ENCODE results near the gene CCDC88C. TPM values are rescaled to one million over a fixed set of nuclear protein-coding genes. Genes with fewer than 3 reads are reported as not detected.

CCDC88C gene
- total RNA-seq, 1 donor, result under 0.01 TPM

DNA sequence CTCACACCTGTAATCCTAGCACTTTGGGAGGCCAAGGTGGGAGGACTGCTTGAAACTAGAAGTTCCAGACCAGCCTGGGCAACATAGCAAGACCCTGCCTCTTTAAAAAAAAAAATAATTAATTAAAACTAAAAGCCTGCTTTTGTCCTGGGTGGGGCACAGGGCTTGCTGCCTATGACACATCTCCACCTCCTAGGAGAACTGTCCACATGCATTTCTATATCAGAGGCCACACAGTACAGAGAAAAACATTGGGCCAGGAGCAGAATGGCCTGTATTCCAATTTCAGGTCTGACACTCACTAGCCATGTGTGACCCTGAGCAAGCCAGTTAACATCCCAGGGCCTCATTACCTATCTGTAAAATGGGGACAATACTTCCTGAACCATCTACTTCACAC, 31.9 kb downstream of the CCDC88C start:
- TF ChIP-seq, protein P1, sequence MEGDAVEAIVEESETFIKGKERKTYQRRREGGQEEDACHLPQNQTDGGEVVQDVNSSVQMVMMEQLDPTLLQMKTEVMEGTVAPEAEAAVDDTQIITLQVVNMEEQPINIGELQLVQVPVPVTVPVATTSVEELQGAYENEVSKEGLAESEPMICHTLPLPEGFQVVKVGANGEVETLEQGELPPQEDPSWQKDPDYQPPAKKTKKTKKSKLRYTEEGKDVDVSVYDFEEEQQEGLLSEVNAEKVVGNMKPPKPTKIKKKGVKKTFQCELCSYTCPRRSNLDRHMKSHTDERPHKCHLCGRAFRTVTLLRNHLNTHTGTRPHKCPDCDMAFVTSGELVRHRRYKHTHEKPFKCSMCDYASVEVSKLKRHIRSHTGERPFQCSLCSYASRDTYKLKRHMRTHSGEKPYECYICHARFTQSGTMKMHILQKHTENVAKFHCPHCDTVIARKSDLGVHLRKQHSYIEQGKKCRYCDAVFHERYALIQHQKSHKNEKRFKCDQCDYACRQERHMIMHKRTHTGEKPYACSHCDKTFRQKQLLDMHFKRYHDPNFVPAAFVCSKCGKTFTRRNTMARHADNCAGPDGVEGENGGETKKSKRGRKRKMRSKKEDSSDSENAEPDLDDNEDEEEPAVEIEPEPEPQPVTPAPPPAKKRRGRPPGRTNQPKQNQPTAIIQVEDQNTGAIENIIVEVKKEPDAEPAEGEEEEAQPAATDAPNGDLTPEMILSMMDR (IDR thresholded peaks at IDR 0.05; ENCODE audit: insufficient read depth, low read depth, low read length), result no peak
- no peak for DNase-seq (ENCODE audit: low read depth)
- no peak overlapping the region for H3K4me3 ChIP-seq (ENCODE audit: low read depth, low read length)

DNA sequence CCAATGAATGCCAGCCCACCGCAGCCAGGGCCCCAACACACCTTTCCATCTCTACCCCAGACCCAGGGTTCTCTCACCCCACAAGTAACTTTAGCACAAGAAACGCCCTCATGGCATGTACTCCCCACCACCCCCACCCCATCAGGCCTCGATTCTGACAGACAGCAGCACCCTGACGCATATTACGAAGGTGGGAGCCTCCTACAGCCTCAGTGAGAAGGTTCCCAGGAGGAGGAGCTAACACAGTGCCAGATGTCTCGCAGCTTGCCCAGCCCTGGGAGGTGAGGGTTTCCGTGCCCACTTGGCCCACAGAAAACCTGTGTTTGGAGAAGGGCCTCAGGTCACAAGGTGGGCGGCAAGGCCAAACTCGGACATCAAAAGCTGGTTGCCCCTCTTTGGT, 32.4 kb downstream of the CCDC88C start:
- DNase-seq (ENCODE audit: low read depth), result no peak
- no peak overlapping the region for H3K4me3 ChIP-seq (ENCODE audit: low read depth, low read length)
- TF ChIP-seq, protein P1 (IDR thresholded peaks at IDR 0.05; ENCODE audit: insufficient read depth, low read depth, low read length), result no peak

DNA sequence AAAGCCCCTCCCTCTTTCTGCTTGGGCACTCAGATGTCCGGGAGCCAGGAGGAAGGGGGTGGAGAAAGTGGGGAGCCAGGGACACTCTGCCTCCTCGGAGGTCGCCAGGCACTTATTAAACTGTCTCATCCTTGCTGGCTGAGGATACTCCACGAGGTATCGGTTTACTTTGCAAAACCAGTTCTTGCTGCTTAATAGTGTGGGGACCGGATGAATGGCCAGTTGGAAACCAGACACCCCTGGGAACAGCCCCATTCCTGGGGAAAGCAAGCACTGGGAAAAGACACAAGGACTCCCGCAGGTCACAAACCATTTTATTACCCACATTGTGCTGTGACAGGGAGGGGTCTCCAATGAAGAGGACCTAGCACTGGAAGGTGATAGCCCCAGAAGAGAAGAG, 34.2 kb downstream of the CCDC88C start:
- TF ChIP-seq, protein P1 (IDR thresholded peaks at IDR 0.05; ENCODE audit: insufficient read depth, low read depth, low read length), result no peak
- DNase-seq (ENCODE audit: low read depth), result no peak
- no peak overlapping the region for H3K4me3 ChIP-seq (ENCODE audit: low read depth, low read length)

DNA sequence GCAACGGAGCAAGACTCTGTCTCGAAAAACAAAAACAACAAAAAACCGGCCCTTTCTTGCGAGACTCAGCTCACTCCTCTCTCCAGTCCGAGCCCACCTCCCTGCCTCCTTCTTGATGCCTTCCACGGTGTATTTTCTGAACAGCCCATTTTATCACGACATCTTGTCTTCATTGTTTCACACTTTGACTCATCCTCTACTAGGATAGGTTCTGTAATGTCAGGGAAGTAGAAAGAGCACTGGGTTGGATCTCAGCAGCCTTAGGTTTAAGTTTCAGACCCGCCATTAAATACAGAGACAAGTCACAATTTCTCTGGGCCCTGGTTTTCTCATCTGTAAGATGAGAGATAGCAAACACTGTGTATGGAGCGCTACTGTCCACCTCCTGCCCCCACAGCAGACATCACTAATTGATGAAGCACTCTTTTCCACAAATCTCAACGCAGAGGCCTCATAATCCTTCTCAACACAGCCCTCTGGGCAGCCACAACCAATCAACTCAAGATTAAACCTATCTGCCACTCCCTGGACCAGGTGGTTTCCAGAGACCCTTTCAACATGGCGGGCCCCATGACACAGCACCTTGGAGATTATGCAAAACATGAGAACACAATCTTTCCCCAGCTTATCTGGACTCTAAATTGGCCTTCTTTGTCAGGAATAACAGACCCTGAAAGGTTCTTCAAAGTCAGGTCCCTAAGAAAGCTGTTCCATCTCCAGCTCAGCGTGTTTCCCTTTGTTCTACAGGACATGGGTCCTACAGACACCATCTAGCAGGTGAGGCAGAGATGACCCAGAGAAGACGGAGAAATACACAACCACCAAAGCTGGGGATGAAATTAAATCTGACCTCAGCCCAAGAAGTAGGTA, 35.6 kb downstream of the CCDC88C start:
- no peak overlapping the region for H3K4me3 ChIP-seq (ENCODE audit: low read depth, low read length)
- DNase-seq (ENCODE audit: low read depth), result no peak
- TF ChIP-seq, protein P1 (IDR thresholded peaks at IDR 0.05; ENCODE audit: insufficient read depth, low read depth, low read length), result no peak

DNA sequence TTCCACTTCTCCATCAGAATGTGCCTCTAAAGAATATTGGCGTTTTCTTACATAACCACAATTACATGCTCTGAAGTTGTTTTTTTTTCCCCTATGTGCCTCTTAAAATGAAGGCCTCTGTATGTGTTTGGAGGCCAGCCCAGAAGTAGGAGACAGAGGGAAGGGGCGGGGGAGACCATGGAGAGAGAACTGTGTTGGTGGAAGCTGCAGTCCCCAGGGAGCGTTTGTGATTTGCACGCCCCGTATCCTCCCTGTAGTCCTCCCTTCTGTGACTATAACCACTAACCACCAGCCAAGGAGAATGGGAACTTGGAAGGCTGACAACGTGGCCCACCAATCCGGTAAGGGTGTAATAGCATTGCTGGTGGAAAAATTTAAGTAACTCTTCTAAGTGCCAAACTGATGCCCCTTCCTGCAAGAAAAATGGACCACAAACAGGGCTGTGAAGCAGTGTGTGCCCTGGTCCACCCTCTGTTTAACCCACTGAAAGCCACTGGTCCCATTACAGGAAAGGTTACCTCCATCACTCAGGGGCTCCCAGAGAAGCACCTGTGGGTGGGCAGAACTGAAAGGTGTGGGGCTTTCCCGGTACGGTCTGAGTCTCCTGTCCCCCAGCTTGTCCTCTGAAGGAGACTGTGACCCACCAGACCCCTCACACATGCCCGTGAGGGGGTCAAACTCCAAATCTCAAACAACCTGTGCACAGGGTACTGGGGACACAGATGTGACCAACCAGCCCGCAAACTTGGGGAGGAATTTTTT, 36.8 kb downstream of the CCDC88C start:
- H3K4me3 ChIP-seq (ENCODE audit: low read depth, low read length), result no peak overlapping the region
- TF ChIP-seq, protein P1 (IDR thresholded peaks at IDR 0.05; ENCODE audit: insufficient read depth, low read depth, low read length), result no peak
- peak; percentile 22 for DNase-seq (ENCODE audit: low read depth)

DNA sequence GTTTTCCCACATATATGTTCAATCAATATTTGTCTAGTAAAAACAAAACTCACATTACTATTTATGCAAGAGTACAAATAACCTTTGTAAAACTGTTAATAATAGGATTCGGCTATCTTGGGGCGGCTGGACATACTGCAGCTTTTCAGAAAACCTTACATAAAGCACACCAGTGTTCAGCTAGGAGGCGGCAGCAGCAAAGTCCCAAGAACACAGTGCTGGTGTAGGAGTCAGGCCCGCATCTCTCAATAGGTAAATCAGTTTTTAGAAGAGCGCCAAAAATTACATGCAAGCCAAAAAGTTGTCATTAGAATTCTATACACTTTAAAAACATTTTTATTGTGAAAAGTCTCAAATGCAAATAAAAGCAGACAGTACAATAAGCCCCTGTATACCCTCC, 37.5 kb downstream of the CCDC88C start:
- H3K4me3 ChIP-seq (ENCODE audit: low read depth, low read length), result no peak overlapping the region
- no peak for DNase-seq (ENCODE audit: low read depth)
- TF ChIP-seq, protein P1 (IDR thresholded peaks at IDR 0.05; ENCODE audit: insufficient read depth, low read depth, low read length), result no peak

Measured in fibroblast of villous mesenchyme (primary cell).